ENCODE data around the gene TANGO6. TPM values are rescaled to one million over a fixed set of nuclear protein-coding genes. Genes with fewer than 3 reads are reported as not detected.
A peak's percentile ranks its signal among the peaks of the same experiment; 100 is the strongest.
"Not testable (repeated sequence)": the region's sequence is repeated elsewhere in the genome, so short reads cannot be mapped to it uniquely, and the experiment has no call there.

The TANGO6 gene
- total RNA-seq, 1 donor from 2014 or later, result 10.9 TPM

DNA sequence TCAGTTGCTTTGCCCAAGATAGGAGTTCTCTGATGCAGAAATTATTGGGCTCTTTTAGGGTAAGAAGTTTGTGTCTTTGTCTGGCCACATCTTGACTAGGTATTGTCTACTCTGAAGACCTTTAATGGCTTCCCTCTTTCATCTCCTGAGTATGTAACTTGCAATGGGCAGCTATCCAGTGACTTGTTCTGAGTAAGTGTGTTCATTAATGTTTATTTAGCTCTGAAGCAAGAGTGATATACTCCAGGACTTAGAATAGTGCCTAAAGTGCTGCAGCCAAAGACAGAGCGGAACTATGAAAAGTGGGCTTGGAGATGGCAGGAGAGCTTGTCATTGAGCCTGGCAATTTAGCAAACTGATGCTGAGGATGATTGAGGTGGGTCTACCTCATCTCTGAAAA, 8.8 kb upstream of the TANGO6 start:
- no peak overlapping the region for H3K4me3 ChIP-seq (ENCODE audit: low read depth, low read length)
- TF ChIP-seq, protein P1, sequence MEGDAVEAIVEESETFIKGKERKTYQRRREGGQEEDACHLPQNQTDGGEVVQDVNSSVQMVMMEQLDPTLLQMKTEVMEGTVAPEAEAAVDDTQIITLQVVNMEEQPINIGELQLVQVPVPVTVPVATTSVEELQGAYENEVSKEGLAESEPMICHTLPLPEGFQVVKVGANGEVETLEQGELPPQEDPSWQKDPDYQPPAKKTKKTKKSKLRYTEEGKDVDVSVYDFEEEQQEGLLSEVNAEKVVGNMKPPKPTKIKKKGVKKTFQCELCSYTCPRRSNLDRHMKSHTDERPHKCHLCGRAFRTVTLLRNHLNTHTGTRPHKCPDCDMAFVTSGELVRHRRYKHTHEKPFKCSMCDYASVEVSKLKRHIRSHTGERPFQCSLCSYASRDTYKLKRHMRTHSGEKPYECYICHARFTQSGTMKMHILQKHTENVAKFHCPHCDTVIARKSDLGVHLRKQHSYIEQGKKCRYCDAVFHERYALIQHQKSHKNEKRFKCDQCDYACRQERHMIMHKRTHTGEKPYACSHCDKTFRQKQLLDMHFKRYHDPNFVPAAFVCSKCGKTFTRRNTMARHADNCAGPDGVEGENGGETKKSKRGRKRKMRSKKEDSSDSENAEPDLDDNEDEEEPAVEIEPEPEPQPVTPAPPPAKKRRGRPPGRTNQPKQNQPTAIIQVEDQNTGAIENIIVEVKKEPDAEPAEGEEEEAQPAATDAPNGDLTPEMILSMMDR (IDR thresholded peaks at IDR 0.05; ENCODE audit: insufficient read depth, low read length, poor library complexity, severe bottlenecking), result no peak
- no peaks in the 10 kb centered on the region for H3K27me3 ChIP-seq (ENCODE audit: control insufficient read depth, insufficient read depth, low read length)
- no peak for DNase-seq (ENCODE audit: low read depth)
- H3K36me3 ChIP-seq (ENCODE audit: control insufficient read depth, insufficient read depth, low read length), result no peaks in the 10 kb centered on the region

DNA sequence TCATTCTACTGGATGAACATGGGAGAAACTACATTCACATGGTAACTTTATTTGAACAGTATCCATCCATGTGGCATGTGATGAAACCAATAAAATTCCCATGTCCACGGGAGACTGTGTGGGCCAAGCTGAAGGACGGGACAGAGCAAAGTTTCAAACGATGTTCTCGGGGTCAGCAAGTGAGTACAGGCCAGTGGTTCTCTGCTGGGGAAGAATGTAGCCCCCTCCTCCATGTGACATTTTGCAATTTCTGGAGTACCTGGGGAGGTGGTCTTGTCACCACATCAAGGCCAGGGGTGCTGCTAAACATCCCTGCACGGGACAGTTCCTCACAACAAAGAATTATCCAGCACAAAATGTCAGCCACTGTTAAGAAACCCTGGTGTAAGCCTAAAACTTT, 7.4 kb upstream of the TANGO6 start:
- H3K36me3 ChIP-seq (ENCODE audit: control insufficient read depth, insufficient read depth, low read length), result no peaks in the 10 kb centered on the region
- H3K27me3 ChIP-seq (ENCODE audit: control insufficient read depth, insufficient read depth, low read length), result no peaks in the 10 kb centered on the region
- TF ChIP-seq, protein P1 (IDR thresholded peaks at IDR 0.05; ENCODE audit: insufficient read depth, low read length, poor library complexity, severe bottlenecking), result no peak
- no peak overlapping the region for H3K4me3 ChIP-seq (ENCODE audit: low read depth, low read length)
- DNase-seq (ENCODE audit: low read depth), result no peak

DNA sequence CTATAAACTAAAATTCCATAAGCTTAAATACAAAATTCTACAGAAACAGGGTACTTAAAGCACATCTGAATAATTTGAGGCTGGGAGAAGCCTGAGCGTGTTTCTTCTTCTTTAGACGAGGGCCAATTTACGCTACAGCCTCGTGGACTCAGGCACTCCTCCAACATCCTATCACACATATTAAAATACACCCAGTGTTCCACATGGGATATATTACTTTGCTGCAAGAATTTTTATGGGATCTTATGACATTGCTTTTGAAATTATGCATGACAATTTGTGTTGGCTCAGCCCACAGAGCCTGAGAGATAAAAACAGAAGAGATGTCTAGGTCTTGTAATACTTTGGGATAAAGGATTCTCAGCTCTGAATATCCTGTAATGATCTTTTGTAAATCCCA, 3.5 kb upstream of the TANGO6 start:
- Histone ChIP-seq H3K4me3 (ENCODE audit: low read depth, low read length) (no peak overlapping the region), H3K36me3 (ENCODE audit: control insufficient read depth, insufficient read depth, low read length) (no peaks in the 10 kb centered on the region), H3K27me3 (ENCODE audit: control insufficient read depth, insufficient read depth, low read length) (no peaks in the 10 kb centered on the region)
- TF ChIP-seq, protein P1 (IDR thresholded peaks at IDR 0.05; ENCODE audit: insufficient read depth, low read length, poor library complexity, severe bottlenecking), result no peak
- no peak for DNase-seq (ENCODE audit: low read depth)

DNA sequence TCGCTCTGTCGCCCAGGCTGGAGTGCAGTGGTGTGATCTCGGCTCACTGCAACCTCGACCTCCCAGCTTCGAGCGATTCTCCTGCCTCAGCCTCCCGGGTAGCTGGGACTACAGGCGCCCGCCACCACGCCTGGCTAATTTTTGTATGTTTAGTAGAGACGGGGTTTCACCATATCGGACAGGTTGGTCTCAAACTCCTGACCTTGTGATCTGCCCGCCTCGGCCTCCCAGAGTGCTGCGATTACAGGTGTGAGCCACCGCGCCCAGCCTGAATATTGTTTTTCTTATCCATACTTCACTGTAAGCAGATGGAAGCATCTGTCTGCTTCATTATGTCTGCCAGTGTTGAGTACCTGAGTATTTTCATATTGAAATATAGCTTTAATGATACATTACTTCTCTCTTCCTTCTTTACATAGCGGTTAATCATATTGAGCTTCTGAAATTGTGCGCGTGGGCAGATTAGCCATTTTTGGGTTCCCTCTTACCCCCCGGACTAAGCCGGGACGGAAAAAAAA, 308 bp upstream of the TANGO6 start:
- not testable (repeated sequence) for H3K27me3 ChIP-seq (ENCODE audit: control insufficient read depth, insufficient read depth, low read length); H3K36me3 ChIP-seq (ENCODE audit: control insufficient read depth, insufficient read depth, low read length); DNase-seq (ENCODE audit: low read depth)
- H3K4me3 ChIP-seq (ENCODE audit: low read depth, low read length), result peak overlapping the region; percentile 59

DNA sequence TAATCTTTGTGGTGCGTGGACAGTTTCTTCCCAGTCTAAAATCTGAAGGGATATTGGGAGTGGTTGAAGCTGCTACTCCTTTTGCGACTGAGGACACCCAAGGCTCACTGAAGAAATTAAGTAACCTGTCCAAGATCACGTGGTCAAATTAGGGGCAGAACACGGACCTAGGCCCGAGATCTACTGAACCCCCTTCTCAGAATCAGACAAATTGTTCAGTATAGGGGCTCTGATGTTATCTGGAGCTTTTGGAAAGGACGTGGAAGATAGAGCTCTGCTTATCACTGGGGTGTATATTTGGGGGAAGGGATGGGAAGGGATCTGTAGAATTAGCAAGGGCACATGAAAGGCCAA, 857 bp downstream of the TANGO6 start:
- Histone ChIP-seq H3K27me3 (ENCODE audit: control insufficient read depth, insufficient read depth, low read length) (no peaks in the 10 kb centered on the region), H3K36me3 (ENCODE audit: control insufficient read depth, insufficient read depth, low read length) (no peaks in the 10 kb centered on the region), H3K4me3 (ENCODE audit: low read depth, low read length) (peak overlapping the region; percentile 59)
- no peak for DNase-seq (ENCODE audit: low read depth)
- TF ChIP-seq, protein P1 (IDR thresholded peaks at IDR 0.05; ENCODE audit: insufficient read depth, low read length, poor library complexity, severe bottlenecking), result no peak

DNA sequence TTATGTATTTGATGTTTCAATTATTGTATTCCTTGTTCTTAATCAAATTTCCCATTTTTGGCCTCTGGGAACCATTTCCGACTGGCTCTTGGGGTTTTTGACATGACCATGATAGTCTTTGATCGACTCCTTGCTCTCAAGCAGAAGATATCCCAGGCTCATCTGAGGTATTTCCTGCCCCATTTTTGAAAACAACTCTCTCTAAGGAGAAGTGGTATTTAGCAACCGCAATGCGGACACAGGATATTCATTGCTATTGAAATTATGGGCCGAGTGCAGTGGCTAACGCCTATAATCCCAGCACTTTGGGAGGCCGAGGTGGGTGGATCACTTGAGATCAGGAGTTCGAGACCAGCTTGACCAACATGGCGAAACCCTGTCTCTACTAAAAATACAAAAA, 5.5 kb downstream of the TANGO6 start:
- H3K36me3 ChIP-seq (ENCODE audit: control insufficient read depth, insufficient read depth, low read length), result no peaks in the 10 kb centered on the region
- DNase-seq (ENCODE audit: low read depth), result no peak
- TF ChIP-seq, protein P1 (IDR thresholded peaks at IDR 0.05; ENCODE audit: insufficient read depth, low read length, poor library complexity, severe bottlenecking), result no peak
- H3K27me3 ChIP-seq (ENCODE audit: control insufficient read depth, insufficient read depth, low read length), result no peaks in the 10 kb centered on the region
- H3K4me3 ChIP-seq (ENCODE audit: low read depth, low read length), result no peak overlapping the region
